Skin epidermis (tissue), 12 donors: ENCODE results near the gene AFG1L.
"Not testable (repeated sequence)": the region's sequence is repeated elsewhere in the genome, so short reads cannot be mapped to it uniquely, and the experiment has no call there.

ENCODE experiments used
- H3K27ac ChIP-seq, 21 experiments: fragments of 200-600 bp; sonication (generic) in 11 of 21; one replicate each; pipeline ENCODE4 v1.5.0; 2020; ENCODE audit warnings: mild to moderate bottlenecking in 3 of 21, inconsistent platforms in 2 of 21, moderate library complexity in 2 of 21
- H3K4me3 ChIP-seq, 7 experiments: fragments of 200-600 bp; sonication (generic) in 2 of 7; one replicate each; pipeline ENCODE4 v1.5.0; 2020; ENCODE audit warnings: inconsistent platforms in 2 of 7, mild to moderate bottlenecking in 2 of 7, moderate library complexity in 1 of 7

AFG1L gene

GRCh38 chr6:108341372-108341771 lies 46.5 kb downstream of the AFG1L start:
- Histone ChIP-seq H3K27ac (no peak overlapping the region), H3K4me3 (no peak overlapping the region)

- no peak overlapping the region for H3K4me3 ChIP-seq
- H3K27ac ChIP-seq, result no peak overlapping the region
Observed at GRCh38 chr6:108343894-108344293, 49.0 kb downstream of the AFG1L start.

DNA sequence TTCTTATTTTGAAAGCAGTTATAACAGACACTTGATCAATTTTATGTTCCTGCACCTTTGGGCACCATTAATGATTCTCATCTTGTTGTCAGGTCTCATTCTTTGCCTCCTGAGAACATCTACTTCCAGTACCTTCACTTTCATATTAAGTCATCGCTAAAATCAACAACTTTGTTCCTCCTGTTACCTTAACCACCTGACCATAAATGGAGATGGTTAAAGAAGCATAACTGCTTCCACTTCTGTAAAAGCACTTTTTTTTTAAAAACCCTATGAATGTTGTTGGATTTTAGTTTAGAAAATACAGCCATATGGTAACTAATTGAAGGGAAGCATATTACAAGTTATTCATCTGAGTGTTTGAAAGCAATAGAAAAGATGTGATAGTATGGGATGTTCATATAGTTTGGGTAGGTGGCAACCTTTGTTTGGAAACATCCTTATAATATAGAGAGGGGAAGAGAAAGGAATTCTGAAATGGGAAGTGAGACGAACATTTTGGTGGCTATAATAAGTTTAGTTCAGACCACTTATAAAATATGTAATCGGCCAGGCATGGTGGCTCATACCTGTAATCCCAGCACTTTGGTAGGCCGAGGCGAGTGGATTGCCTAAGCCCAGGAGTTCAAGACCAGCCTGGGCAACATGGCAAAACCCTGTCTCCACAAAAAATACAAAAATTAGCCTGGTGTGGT lies 53.9 kb downstream of the AFG1L start:
- Histone ChIP-seq H3K4me3 (no peak overlapping the region), H3K27ac (peak overlapping the region in 4 of 21 experiments; percentile 20 to 58 (median 36))

- no peak overlapping the region for H3K4me3 ChIP-seq
- no peak overlapping the region for H3K27ac ChIP-seq
Observed at GRCh38 chr6:108350528-108350927, 55.7 kb downstream of the AFG1L start.

- Histone ChIP-seq H3K4me3 (no peak overlapping the region), H3K27ac (no peak overlapping the region)
Observed at GRCh38 chr6:108353853-108354252, 59.0 kb downstream of the AFG1L start.

DNA sequence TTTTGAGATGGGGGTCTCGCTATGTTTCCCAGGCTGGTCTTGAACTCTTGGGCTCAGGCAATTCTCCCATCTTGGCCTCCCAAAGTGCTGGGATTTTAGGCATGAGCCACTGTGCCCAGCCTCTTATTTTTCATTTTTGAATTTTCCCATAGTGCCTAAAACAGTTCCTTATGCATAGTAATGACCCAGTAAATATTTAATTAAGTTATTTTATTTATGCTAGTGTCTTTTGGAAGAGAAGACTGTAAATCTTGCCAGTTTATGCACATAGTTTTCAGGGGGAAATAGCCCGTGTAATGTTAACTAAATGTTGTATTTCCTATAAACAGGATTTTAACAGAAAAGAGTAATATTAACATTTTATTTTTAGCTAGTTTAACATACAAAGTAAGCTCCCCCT lies 60.3 kb downstream of the AFG1L start:
- no peak overlapping the region for H3K4me3 ChIP-seq
- H3K27ac ChIP-seq, result no peak overlapping the region

DNA sequence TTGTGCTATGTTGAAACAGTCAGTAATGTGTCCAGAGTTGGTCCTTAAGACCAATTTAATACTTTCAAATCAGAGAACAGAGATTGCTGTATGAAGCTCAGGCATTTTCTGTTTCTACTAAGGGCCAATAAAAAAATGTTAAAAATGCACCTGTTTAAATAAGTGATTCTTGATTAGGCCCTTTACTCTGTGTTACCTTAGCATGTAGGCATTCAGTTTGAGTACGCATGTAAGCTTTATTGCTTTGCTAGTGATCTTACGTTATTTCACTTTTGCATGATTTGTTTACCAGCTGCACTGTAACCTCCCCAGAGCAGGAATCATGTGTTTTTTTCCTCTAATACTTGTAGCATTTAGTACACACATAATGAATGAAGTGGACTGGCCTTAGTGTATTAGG lies 61.0 kb downstream of the AFG1L start:
- H3K4me3 ChIP-seq, result no peak overlapping the region

GRCh38 chr6:108359901-108360882 lies 65.3 kb downstream of the AFG1L start:
- no peak overlapping the region for H3K4me3 ChIP-seq

More for the DNA sequence above, 61.0 kb downstream of the AFG1L start:
- H3K27ac ChIP-seq, result no peak overlapping the region

GRCh38 chr6:108360919-108361311 lies 66.1 kb downstream of the AFG1L start:
- peak overlapping the region in 1 of 21 experiments; percentile 12 for H3K27ac ChIP-seq

More at GRCh38 chr6:108359901-108360882, 65.3 kb downstream of the AFG1L start:
- H3K27ac ChIP-seq, result no peak overlapping the region

DNA sequence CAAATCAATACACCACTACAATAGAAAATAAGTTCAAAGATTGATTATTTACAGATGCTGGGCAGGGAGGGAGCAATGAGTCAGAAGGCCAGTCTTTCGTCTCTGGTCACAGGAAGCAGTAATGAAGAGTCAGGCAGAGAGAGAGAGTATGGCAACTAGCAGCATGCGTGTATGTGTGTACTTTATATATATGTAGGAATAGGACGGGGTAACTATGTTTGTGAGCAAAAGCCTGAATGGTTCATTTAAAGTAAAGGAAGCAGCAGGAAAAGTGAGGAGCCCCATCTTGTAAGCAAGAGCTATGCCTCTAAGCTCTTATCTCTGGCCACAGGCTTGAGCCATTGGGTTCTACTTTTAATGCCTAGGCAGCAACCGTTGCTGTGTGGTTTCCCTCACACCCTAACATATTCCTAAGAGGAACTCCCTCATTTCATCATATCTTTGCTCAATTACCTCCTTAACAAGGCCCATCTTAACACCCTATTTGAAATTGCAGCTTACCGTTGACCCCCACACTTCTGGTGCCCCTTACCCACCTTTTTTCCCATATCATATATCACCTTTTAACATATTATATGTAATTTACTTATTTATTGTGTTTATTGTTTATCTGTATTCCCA lies 66.6 kb downstream of the AFG1L start:
- no peak overlapping the region for H3K4me3 ChIP-seq
- peak overlapping the region in 1 of 21 experiments; percentile 12 for H3K27ac ChIP-seq

More at GRCh38 chr6:108360919-108361311, 66.1 kb downstream of the AFG1L start:
- no peak overlapping the region for H3K4me3 ChIP-seq

DNA sequence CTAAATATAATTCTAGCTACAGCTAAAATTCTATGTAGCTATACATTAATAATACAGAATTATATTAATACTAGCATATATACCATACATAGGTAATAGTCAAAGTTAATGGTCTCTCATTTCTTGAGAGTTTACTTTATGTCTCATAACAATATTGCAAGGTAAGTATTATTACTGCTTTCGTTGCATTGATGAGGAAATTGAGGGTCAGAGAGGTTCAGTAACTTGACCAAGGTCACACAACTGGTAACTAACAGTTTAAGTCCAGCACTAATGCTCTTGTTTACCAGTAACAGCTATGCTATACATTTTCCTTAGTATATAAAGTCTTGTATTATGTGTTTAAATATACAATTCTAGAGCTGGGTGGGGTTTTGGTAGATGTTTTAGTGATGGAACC lies 67.6 kb downstream of the AFG1L start:
- no peak overlapping the region for H3K27ac ChIP-seq
- H3K4me3 ChIP-seq, result no peak overlapping the region

DNA sequence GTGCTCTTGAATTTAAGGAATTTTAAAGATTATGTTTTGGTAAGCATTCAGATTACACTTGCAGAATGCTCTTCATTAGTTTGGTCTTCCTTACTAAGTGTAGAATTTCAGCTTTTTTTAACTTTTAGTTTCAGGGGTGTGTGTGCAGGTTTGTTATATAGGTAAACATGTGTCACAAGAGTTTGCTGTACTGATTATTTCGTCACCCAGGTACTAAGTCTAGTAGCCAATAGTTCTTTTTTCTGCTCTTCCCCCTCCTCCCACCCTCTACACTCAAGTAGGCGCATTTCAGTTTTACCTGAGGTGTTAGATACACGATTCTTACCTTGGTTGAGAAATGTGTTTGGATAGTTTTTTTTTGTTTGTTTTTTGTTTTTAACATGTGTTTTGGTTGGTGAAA lies 68.3 kb downstream of the AFG1L start:
- Histone ChIP-seq H3K27ac (no peak overlapping the region), H3K4me3 (no peak overlapping the region)

DNA sequence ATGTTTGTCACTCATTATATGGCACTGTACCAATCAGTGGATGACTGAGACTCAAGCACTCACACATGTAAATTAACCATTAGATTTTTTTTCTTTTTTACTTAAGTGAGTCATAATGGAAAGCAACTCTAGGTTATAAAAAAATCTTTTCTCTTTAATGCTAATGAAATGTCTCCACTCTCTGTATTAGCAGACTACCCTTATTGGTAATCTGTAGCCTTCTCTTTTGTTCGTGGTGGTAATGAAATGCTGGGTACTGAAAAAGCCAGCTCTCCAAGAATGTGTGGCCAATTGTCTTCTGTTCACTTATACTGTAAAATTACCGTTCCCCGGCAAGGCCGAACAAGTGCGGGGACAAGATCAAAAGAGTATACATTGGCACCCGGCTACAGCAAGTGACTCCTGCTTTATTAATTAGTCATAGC lies 69.0 kb downstream of the AFG1L start:
- Histone ChIP-seq H3K27ac (peak overlapping the region in 1 of 21 experiments; percentile 43), H3K4me3 (no peak overlapping the region)

DNA sequence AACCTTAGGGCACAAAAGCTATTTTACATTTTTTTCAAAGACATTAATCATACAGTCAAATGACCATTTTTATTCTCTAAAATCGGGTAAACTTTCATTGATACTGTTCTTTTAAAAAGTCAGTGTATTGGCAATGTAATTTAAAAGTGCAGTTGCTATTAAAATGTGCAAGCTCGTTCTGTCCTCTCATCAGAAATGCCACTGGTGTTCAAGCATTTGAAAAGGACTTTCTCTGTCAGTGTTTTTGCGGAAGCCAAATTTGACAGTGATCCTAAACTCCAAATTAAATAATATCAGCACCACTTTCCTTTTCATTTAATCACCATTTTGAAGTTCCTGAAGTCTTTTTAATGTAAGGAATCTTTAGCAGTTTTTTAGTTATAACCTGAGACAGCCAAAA lies 69.6 kb downstream of the AFG1L start:
- no peak overlapping the region for H3K4me3 ChIP-seq
- H3K27ac ChIP-seq, result no peak overlapping the region

- Histone ChIP-seq H3K27ac (no peak overlapping the region), H3K4me3 (no peak overlapping the region)
Observed at GRCh38 chr6:108365478-108365877, 70.6 kb downstream of the AFG1L start.

DNA sequence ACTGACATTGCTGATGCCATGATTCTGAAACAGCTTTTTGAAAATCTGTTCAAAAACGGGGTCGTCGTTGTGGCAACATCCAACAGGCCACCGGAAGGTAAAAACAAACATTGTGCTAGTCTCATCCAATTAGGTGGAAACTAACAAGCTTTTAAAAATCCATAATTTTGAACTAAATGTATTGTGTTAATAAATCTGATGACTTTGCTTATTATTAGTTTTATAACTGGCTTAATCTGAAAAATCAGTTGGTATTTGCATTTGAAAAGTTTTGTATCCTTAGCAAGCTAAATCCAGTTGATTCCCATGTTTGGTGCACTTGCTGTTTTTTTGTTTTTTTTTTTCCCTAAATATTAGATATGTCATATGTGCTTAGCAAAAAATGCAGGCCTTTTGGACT lies 71.4 kb downstream of the AFG1L start:
- no peak overlapping the region for H3K27ac ChIP-seq
- no peak overlapping the region for H3K4me3 ChIP-seq

GRCh38 chr6:108368431-108369030 lies 73.7 kb downstream of the AFG1L start:
- no peak overlapping the region for H3K4me3 ChIP-seq
- H3K27ac ChIP-seq, result no peak overlapping the region

- H3K27ac ChIP-seq, result no peak overlapping the region
Observed at GRCh38 chr6:108380876-108381275, 86.0 kb downstream of the AFG1L start.

GRCh38 chr6:108383981-108384380 lies 89.1 kb downstream of the AFG1L start:
- no peak overlapping the region for H3K27ac ChIP-seq
- no peak overlapping the region for H3K4me3 ChIP-seq

More at GRCh38 chr6:108380876-108381275, 86.0 kb downstream of the AFG1L start:
- no peak overlapping the region for H3K4me3 ChIP-seq

DNA sequence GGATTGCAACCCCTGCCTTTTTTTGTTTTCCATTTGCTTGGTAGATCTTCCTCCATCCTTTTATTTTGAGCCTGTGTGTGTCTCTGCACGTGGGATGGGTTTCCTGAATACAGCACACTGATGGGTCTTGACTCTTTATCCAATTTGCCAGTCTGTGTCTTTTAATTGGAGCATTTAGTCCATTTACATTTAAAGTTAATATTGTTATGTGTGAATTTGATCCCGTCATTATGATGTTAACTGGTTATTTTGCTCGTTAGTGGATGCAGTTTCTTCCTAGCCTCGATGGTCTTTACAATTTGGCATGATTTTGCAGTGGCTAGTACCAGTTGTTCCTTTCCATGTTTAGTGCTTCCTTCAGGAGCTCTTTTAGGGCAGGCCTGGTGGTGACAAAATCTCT lies 94.3 kb downstream of the AFG1L start:
- H3K27ac ChIP-seq, result not testable (repeated sequence)

More for the DNA sequence above, 94.3 kb downstream of the AFG1L start:
- H3K4me3 ChIP-seq, result not testable (repeated sequence)
